ENCODE data around the gene EMD.
"Not testable (repeated sequence)": the region's sequence is repeated elsewhere in the genome, so short reads cannot be mapped to it uniquely, and the experiment has no call there.

Gene EMD

DNA sequence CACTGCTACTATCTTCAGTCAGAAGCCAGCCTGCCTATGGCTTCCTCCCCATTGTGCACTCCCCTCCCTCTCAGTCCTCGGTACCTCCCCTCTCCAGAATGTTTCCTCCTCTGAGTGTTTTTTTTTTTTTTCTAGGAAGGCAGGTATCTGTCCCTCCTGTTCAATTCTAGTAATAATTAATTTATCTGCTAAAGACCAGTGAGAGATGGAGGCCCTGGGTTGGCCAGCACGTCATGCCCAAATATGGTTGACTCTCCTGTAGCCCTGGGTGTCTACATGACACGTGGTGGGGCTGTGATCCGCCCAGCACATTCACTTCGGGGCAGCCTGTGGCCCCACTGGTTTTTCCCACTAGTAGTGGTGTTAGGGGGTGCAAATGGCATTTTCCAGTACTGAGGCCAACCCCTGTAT, 6.5 kb upstream of the EMD start:
- peak in 1 of 2 donors; percentile 39 for DNase-seq

GRCh38 chrX:154373340-154374306, 5.5 kb upstream of the EMD start:
- no peak for DNase-seq

GRCh38 chrX:154374313-154375155, 4.6 kb upstream of the EMD start, which contains the start of gene FLNA:
Gene FLNA, minus strand, starts transcription at chrX:154374634. Its CDS starts 3,389 bp downstream, at chrX:154371245.
- peak in 1 of 2 donors; percentile 48 for DNase-seq

GRCh38 chrX:154375156-154375504, 4.0 kb upstream of the EMD start:
- DNase-seq, result no peak

DNA sequence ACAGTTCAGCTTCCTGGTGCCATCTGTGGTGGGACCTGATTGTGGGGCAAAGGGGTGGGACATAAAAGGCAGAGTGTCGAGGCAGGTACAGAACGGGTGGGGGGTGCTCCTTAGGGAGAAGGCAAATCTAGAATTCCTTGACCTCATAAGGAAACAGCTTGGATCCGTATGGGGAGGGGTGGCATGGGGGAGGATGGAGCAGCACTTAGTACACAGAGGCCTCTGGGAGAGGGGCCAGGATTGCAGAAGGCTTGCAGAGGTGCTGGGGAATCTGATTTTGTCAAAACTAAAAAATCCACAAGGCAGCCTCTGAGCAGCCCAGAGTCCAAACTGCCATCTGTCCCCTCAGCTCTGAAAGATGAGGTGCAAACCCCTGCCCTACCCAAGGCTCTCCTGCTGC, 2.3 kb upstream of the EMD start:
- no peak for DNase-seq

DNA sequence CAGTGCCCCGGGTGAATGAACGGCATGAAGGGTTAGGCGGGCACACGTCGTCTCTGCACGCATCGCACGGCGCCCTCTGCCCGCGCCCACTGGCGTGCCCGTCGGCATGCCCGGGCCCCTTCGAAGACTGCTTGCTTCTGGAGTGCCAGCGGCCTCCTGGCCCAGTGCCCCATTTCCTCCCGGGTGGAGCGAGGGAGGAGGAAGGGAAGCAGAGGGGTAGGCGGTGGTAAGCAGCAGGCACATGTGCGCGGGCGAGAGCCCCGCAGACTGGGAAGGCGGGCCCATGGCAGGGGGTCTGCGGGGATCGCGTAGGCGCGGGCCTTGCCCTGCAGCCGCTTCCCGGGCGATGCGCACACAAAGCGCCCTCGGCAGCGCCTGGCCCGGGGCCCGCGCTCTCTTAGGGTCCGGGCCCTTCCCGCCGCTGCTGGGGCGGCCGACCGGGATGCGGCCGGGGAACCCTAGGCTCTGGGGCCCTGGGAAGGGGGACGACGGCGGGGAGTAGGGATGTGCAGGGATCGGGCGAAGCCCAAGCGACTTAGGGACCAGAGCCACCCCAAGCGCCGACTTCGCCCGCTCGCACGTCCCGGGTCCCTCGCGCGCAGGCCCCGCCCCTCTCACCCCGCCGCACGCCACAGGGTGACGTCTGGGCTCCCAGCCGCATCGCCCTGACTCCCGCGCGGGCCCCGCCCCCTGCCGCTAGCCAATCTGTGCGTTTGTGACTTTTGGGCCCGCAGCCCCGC, 866 bp upstream of the EMD start:
- peak; percentile 37 for DNase-seq

DNA sequence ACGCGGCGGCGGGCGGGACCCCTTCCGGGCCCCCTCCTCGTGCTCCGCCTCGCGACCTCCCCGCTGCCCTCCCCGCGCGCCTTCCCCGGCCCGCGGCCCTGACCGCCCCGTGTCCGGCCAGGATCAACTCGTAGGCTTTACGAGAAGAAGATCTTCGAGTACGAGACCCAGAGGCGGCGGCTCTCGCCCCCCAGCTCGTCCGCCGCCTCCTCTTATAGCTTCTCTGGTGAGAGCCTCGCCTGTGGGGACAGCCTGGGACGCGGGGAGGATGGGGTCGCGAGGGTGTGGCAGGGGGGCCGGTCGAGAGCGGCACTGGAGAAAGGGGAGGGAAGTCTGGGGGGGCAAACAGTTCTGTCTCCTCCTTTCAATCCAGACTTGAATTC, 465 bp downstream of the EMD start:
- DNase-seq, result no peak

DNA sequence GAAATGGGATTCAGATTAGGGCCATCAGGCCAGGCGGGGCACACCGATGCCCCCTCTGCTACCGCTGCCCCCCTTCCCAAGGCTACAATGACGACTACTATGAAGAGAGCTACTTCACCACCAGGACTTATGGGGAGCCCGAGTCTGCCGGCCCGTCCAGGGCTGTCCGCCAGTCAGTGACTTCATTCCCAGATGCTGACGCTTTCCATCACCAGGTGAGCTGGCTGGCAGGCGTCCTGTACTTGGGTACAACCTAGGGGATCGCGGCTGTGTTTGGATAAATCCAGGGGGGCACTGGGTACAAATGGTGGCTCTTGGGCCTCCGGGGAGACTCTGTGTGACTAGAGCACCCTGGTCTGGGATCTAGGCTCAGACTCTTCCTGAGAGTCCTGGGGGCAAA, 1.1 kb downstream of the EMD start:
- DNase-seq, result no peak

GRCh38 chrX:154380787-154381186, 1.7 kb downstream of the EMD start:
- no peak for DNase-seq

DNA sequence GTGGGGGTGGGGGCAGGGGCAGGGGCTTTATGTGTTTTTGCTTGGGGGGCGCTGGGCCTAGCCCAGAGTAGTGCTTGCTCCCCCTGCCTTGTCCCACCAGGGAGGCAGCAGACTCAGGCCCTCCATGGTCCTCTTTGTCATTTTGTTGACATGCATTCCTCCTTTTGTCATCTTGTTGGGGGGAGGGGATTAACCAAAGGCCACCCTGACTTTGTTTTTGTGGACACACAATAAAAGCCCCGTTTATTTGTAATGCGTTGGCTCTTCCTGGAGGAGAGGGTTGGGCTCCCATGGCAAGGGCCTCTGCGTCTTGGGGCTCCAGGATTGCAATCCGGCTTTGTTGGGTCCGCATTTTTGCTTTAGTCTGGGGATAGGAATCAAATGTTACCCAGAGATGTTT, 2.2 kb downstream of the EMD start:
- no peak for DNase-seq

- DNase-seq, result no peak
Observed at GRCh38 chrX:154382483-154383069, 3.5 kb downstream of the EMD start.

DNA sequence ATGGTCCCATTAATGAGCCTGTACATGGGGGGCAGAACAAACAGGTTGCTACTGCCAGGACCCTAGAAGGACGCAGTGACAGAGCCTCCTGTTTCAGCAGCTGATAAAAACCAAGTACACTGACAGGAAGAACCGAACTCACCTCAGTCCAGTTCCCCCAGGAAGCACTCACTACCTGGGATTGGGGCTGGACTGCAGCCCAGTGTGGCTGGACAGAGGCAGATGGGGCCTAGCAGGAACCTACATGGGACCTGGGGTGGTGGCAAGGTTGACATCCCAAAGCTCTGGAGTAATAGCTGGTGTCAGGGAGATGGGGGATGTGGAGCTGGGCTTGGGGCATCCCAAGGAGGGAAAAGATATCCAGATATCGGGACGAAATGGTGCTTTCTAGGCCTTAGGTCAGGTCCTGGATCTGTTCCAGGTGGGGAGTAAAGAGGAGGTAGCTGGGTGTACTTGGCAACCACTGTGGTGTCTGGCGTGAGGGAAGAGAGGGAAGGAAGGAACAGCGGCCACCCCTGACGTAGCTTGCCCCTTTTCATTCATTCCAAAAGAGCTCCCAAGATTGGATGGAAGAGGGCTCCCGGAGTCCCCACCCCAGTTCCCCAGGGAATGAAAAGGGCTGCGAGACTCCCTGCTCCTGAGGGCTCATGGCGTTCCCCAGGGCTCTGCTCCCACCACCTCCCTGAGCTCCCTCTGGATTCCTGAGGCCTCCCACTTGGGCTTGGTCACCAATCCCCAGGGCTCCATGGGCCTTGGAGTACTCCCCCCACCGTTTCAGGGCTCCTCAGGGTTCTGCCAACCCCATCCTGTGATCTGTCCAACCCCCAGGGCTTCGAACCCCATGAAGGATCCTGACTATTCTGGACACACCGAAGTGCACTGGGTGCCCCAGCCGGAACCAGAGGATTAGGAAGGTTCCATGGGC, 4.5 kb downstream of the EMD start:
- DNase-seq, result no peak

GRCh38 chrX:154384284-154384892, 5.3 kb downstream of the EMD start:
- DNase-seq, result no peak

DNA sequence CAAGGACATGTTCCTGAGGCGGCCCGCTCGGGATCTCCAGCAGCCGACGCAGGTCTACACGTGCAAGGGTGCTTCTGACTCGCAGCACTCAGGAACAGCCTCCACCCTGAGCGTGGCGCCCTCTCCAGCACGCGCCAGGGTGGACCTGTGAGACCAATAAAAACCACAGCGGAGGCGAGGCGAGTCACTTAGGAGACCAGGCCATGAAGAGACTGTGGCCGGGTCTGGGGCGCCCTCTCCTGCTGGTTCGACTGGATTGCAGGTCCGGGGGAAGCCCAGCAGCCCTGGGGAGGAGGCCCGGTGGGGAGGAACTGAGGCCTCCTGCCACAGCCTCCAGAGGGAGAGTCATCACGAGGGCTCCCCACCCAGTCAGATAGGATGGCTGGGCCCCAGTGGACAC, 9.0 kb downstream of the EMD start:
- DNase-seq, result not testable (repeated sequence)

DNA sequence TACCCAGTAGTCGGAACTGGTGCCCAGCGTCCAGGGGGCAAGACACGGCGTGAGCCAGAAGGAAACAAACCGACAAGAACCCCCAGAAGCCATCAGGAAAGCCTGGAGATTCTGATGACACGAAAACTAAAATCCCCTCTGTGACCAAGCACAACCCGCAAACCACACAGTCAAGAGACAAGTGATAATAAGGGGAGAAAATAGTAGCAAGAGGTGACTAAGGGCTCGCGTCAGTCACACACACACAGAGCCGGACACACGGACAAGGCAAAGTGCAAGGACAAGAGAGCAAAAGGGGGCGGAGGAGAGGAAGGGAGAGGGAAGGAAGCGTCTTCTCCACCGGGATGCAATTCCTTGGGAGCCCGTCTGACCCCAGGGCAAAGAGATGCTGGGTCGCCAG, 9.6 kb downstream of the EMD start:
- DNase-seq, result not testable (repeated sequence)

GRCh38 chrX:154389812-154390747, 11.0 kb downstream of the EMD start:
- not testable (repeated sequence) for DNase-seq

- not testable (repeated sequence) for DNase-seq
Observed at GRCh38 chrX:154396363-154396762, 17.3 kb downstream of the EMD start.

DNA sequence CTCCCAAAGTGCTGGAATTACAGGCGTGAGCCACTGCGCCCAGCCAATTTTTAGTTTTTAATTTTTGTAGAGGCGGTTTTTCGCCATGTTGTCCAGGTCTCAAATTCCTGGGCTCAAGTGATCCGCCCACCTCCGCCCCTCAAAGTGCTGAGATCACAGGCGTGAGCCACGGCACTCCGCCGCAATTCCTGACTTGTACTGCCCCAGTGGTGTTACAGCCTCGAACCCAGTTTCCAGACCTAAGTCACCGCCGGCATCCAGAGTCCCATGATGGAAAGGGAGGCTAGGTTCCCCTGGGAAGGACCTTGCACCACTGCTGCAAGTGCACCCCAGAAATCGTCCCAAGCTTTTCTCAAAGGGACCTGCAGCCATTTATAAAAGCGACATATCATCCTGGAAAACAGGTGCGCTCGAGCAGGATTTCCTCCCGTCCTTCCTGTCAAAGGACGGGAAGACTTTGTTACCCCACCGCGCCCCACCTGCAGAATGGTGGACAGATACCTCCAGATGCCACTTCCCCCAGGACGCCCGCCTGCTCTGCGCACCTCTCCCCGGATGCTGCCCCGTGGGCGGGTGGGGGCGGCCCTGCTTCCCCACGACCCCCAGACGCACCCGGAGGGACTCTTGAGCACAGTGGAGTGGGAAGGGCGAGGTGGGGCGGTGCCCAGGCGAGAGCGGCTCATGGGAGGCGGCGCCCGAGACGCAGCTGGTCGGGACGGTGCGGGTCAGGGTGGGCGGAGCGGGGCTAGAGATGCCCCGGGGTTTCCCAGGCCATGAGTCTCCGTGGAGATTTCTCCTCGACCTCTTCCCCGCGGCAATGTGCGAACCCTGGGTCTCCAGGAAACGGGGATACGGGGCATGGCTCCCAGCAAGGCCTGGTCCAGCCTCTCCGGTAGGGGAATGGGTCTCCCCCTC, 18.1 kb downstream of the EMD start:
- DNase-seq, result peak; percentile 71 to 78

All from stimulated activated CD4-positive, alpha-beta T cell treated with anti-CD3 and anti-CD28 coated beads, Interleukin-2, amount 100 ng/mL, for 24 hours (primary cell).